ENCODE data around the gene VAT1.
A peak's percentile ranks its signal among the peaks of the same experiment; 100 is the strongest.

VAT1 gene

DNA sequence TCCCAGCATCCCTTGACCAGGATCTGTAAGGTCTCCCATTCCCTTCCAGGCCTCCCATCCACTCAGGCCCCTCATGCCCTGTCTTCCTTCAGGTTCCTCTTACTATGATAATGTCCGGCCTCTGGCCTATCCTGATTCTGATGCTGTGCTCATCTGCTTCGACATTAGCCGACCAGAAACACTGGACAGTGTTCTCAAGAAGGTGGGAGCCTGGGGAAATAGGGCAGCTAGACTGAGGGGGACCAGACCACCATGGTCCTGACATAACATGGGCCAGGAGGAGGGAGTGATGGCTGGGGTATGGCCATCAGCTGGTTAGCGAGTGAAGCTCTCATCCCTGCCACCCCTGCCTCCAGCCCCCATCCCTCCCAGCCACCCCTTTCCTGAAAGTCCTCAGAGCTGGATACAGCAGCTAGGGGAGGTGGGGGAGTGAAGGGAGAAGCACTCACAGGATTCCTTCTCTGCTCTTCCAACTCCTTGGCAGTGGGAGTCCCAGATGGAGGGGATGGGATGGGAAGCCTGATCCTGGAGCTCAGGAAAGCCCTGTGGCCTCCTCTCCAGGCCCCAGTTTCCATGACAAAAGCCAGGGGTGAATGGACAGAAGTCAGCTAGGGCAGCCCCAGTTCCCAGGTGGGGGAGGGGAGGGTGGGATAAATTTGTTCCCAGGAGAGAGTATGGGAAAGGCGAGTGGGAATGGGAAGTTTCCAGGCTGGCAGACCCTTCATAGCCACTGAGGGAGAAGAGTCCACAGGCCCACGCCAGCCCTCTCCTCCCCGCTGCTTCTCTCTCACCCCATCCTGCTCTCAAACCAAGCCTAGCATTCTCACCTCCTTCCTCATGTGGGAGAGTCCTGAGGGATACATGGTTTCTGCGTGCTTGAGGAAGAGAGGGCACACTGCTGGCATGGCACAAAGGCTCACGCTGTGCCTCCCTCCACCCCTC, 5.2 kb upstream of the VAT1 start:
- FAIRE-seq (no peak), DNase-seq (ENCODE audit: low spot score) (no peak)

DNA sequence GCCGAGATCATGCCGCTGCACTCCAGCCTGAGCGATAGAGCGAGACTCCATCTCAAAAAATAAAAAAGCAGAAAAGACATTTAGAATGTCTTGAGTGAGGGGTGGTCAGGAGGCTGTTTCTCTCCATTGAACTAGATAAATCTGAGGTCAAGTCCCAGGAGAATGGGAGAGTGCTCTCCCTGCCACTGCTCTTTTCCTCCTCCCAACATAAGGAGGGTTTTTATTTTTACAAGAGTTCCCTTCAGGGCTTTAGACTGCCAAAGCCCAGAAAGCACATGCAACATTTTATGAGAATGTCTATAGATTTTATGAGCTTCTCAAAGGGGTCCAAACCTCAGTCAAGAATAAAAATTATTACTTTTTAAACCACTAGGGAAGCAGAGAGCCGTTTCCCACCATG, 4.4 kb upstream of the VAT1 start:
- FAIRE-seq, result no peak
- no peak for DNase-seq (ENCODE audit: low spot score)

DNA sequence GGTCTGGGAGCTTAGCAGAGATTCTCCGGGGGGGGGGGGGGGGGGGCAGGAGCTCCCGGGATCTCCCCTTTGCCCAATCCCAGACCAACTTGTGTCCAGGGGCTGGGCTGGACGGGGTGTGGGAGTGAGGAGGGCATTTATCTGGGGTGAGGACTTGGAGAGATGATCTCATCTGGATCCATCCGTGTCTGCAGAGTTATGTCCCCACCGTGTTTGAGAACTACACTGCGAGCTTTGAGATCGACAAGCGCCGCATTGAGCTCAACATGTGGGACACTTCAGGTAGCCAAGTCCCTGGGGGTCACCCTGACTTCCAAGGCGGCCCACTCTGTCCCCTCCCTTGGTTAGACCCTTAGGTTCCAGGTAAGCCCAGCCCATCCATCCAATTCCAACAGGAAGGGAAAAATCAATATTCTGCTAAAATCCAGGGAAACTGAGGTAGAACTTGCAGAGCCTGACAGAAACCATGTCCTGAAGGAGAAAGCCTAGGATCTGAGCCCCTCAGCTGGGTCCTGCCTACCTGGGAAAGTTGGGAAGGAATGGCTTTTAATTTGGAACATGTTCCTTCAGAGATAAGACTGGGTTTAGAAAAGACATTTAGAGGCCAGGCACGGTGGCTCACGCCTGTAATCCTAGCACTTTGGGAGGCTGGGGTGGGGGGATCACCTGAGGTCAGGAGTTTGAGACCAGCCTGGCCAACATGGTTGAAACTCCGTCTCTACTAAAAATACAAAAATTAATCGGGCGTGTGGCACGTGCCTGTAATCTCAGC, 3.8 kb upstream of the VAT1 start:
- no peak for DNase-seq (ENCODE audit: low spot score)
- FAIRE-seq, result no peak

DNA sequence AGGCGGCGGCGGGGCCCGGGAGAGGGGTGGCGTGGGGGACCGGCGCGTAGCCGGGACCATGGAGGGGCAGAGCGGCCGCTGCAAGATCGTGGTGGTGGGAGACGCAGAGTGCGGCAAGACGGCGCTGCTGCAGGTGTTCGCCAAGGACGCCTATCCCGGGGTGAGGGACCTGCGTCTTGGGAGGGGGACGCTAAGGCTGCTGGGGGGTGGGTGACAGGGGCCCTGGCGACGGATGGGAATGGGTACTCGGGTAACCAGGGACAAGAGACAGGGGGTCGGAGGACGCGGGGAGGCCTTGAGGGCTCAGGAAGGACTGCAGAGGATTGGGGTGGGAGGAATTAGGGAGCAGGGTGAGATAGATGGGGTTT, 3.1 kb upstream of the VAT1 start:
- DNase-seq (ENCODE audit: low spot score), result no peak
- FAIRE-seq, result no peak

DNA sequence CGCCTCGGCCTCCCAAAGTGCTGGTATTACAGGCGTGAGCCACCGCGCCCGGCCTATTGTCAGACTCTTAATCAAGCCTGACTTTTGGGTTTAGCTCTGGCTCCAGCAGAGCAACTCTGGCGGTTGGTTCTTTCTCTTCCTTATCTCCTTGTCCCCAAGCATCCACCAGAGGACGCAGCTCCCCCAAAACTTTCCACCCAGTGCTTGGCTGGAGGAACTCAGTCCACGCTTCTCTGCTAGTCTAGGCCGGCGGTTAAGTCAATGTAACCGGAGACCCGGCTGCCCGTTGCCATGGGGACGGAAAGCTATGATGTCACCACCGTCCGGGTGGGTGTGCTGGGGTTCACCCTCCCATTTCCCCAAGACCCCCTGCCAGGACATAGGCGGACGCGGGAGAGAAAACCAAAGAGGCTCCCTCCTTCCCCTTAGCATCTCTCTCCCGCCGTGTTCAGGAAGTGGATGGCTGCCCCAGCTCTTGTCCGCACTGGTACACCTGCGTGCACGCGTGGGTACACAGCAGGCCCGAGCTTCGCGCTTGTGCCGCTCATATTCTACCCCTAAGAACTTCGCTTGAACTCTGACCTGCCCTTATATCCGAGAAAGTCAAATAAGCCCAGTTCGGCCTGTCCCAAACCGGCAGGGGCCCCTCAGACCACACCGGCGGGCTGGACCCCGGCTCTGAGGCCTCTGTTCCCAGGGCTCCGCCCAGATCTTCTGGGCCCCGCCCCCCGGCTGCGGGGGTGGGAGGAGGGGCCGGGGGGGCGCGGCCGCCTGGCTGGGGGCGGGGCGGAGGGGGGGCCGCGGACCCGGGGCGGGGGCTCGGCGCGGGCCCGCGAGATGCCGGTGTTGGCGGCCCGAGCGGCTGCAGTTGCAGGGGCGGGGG, 2.5 kb upstream of the VAT1 start, which contains the start of gene RND2:
RND2 (plus strand) TSS at position 825 of the 883 bp plus-strand sequence. CDS start 117 bp downstream, outside the sequence.
- no peak for FAIRE-seq
- DNase-seq (ENCODE audit: low spot score), result peak; percentile 64

DNA sequence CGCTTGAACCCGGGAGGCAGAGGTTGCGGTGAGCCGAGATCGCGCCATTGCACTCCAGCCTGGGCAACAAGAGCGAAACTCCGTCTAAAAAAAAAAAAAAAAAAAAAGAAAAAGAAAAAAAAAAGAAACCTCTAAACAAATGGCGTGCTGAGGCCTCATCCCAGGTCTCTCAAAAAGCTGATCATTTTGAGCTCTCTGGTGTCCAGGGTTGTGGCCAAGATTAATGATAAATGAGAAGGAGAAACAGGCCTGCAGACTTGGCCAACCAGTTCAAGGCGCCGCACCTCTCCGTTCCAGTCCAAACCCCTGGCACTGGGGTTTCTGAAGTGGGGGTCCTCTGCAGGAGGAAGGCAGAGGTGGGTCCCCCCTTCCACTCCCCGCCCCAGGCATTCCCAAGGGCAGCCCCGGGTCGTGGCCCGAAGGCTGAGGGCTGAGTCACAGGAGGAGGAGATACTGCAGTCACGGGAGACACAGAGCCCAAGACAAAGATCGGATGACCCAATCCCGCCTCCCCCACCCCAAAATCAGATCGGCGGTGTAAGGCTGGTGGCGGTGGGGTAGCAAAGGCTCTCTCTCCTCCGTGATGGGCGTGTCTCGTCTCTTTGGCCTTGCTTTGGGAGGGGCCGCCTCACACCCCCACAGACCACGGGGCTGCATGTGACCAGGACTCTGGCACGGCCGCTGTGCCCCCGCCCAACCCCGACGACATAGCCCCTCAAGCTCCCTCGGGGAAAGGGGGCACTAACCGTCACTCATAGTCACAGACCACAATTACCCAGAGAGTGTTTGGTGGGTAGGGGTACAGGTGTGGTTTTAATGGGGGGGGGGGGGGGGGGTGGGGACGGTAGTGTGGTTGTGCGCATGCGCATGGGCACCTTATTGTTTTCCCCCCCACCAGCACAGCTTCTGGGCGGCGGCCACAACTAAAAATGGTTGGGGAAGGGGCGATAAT, 1.1 kb downstream of the VAT1 start:
- no peak for FAIRE-seq
- DNase-seq (ENCODE audit: low spot score), result peak; percentile 55

DNA sequence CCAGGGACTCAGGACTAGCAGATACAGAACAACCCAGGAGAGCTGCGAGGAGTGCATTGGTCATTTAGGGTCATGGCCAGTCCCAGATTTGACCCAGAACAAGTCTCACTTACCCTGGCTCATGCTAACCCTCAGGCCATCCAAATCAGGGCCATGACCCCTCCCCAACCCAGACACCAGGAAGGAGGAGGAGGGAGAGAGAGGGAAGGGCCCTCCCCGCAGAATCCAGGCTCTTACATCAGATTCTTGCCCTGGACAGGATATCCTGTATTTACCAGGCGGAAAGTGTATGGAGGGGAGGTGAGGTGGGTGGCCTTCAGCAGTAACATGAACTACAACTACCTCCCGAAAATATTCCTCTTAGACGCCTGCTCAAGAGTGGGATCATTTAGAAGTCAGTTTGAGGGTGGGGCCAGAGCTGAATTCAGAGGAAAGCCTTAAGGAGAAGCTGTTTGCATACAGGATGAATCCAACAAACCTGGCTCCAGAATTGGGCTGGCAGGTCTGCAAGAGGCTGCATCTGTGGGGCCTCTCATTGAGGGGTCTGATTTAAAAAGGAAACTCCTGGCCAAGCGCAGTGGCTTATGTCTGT, 2.1 kb downstream of the VAT1 start:
- FAIRE-seq (no peak), DNase-seq (ENCODE audit: low spot score) (no peak)

DNA sequence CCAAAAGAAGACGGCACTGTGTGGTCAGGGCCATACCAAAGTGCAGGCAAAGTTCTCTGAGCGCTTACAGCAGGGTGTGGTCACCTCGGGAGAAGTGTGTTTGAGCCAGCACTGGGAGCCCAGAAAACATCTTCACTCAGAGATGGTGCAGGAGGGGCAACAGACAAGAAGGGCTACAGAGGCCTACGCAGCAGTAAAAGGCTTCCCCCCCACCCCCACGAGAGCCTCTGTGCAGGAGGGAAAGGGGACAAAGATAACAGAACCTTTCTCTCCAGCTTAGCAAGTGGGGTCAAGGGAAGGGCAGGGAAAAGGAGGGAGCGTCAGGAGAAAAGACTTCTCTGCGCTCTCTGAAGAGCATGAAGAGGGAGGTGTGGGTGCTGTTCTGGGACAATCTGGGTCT, 2.8 kb downstream of the VAT1 start:
- no peak for FAIRE-seq
- no peak for DNase-seq (ENCODE audit: low spot score)

DNA sequence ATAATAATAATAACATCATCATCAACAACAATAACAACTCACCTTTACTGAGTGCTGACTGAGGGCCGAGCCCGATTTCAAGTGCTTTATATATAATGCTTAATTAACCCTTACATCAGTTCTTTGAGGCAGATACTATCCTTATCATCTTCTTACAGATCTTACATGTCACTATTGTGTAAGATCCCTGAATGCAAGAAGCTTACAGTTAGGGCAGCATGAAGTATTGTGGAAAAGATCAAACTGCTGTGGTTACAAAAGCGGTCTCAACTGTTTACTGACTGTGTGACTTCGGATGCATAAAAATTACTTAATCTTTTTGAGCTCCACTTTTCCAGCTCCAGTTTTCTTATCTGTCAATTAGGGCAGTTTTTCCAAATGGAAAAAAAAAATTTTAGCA, 3.3 kb downstream of the VAT1 start:
- FAIRE-seq, result no peak

DNA sequence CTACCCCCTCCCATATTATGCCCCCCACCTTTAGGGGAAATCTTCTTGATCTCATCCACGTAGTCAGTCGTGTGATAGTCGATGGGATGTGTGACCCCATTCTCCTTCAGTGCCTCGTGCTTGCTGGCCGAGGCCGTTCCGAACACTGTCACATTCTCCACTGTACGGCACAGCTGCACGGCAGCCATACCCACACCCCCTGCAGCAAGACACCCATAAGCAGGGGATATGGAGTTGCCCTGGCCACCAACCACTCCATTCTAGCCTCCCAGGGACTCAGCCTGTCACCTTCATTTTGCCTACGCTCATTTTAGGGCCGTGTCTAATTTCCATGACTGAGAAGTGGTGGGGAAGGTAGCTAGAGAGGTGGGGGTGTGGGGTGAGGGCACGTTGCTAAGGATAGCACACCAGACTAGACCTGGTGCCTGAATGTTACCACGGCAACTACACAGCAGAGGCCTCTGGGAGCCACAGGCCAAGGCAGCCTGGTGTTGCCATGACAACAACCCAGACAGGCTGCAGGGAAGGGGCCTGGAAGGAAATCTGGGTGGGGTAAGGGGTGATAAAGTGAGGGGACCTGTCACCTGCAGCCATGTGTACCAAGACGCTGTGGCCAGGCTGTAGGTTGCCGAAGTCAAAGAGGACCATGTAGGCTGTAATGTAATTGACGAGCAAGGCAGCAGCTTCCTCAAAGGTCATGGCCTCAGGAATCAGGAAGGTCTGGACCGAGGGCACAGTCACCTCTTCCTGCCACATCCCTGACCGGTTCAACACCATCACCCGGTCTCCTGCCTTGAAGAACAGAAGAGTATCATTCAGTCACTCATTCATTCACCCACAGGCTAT, 4.0 kb downstream of the VAT1 start:
- FAIRE-seq (no peak), DNase-seq (ENCODE audit: low spot score) (no peak)

More for the DNA sequence above, 3.3 kb downstream of the VAT1 start:
- no peak for DNase-seq (ENCODE audit: low spot score)

DNA sequence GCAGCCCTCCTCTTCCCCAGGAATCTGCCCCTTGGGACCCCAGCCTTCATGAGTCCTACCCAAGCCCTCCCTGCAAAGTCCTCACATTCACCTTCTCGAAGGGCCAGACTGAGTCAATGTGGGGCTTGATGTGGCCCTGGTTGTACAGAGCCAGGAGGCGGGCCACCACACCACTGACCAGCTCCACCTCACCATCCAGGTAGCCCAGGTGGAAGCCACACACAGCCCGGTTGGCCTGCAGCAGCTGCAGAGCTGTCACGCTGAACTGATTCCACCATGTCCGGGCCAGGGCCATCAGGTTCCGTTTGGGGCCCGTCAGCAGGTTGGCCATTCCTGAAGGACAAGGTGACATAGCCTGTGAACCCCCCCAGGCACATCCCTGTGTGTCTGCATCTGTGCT, 6.0 kb downstream of the VAT1 start:
- FAIRE-seq (no peak), DNase-seq (ENCODE audit: low spot score) (no peak)

DNA sequence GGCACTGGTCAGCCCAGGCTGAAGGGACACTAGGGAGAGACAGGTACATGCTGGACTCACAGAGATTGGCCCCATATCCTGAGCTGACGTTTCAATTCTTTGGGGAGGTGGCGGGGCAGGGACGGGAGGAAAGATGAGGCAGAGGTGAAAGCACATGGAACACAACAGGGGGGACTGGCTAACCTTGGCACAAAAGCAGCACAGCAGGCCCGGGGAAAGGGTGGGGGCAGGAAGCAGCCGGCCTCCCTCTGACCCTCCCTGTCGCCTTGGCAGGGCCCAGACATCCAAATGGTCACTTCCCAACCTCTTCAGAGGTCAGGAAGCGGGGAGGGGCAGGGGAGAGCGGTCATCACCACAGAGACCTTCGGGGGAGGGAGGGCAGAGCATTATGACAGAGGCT, 6.6 kb downstream of the VAT1 start:
- FAIRE-seq (no peak), DNase-seq (ENCODE audit: low spot score) (no peak)

DNA sequence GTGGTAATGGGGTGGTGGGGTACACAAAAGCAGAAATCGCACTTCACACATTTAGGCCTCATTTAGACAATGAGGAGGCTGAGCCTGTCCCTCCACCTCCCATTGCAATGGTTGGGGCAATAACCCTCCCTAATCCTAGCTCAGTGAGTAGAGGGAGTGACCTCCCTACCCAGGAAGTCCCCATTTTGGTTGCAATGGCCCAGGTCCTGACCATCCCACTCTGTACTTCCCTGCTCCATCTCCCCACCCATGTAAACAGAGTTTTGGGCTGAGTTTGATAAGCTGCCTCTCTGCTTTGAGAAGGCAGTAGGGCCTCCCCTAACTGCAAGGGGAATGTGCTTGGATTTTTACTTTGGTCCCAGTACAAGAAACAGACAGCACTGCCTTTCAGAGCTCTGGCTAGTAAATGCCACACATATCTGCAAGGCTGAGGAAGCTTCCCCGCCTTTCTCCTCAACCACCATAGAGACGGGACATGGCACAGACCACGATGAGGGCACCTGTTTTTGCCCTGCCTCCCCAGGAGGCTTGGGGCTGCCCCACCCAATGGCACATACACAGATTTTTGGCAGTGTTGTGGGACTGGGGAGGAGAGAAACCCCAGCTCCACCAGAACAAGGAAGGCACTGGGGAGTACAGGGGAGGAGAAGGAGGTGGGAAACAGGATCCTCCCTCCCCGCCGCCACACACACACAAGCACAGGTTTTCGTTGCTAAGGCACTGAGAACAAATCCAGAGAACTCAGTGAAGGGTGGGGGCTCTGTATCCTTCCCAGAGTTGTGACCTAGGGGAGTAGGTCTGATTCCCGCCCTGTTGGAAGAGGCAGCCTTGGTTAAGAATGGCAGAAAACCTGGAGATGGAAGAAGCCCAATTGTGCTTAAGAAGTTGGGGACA, 7.3 kb downstream of the VAT1 start:
- DNase-seq (ENCODE audit: low spot score) (no peak), FAIRE-seq (no peak)

DNA sequence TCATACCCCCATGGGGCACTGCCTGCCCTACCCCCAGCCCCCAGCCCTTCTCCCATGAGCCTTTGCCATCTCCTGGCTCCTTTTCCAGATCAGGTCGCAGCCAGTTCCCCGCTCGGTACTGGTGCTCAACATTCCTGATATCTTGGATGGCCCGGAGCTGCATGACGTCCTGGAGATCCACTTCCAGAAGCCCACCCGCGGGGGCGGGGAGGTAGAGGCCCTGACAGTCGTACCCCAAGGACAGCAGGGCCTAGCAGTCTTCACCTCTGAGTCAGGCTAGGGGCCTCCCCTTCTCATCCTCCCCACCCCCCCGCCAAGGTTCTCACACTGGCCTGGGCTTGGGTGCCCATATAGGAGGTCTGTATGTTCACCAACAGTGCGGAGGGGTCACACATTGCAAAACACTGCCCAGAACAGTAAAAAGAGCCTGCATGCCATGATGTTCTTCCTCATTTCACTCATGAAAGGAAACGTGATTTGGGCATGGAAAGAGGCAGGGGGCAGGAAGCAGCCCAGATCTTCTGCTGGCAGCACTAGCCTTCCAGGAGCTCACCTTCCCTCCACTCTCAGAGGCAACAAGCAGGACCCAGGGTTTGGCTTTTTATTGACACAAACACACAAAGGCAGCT, 8.1 kb downstream of the VAT1 start:
- FAIRE-seq, result no peak
- no peak for DNase-seq (ENCODE audit: low spot score)

DNA sequence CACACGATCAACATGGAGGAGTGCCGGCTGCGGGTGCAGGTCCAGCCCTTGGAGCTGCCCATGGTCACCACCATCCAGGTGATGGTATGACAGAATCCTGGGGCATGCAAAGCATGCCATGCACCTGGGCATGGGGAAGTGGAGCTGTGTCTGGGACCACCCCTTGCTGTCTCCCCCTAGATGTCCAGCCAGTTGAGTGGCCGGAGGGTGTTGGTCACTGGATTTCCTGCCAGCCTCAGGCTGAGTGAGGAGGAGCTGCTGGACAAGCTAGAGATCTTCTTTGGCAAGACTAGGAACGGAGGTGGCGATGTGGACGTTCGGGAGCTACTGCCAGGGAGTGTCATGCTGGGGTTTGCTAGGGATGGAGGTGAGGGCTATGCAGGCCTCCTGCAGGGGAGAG, 8.9 kb downstream of the VAT1 start:
- FAIRE-seq (no peak), DNase-seq (ENCODE audit: low spot score) (no peak)

DNA sequence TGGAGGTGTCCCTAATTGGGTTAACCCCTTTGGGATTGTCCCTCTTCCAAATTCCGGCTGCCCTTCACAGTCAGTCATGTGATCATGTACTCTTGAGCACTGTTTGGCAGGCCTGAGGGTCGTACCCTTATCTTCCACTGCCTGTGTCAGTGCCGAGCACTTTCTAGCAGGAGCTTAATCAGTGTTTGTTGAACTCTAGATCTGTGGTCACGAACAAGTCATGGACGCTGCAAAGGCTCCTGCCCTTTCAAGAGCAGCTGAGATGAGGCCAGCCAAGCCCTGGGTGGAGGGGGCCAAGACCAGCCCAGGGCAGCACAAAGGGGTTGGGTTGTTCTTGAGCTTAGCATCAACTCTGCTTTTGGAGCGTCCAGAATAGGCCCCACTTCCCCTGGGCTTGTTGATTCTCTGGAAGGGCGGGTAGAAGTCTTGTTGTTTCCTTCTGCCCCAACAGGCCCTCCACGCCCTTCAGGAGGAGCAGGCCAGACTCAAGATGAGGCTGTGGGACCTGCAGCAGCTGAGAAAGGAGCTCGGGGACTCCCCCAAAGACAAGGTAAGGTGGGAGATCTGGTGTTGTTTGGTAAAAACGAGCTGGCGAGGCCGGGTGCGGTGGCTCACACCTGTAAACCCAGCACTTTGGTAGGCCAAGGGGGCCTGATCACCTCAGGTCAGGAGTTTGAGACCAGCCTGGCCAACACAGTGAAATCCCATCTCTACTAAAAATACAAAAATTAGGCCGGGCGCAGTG, 10.3 kb downstream of the VAT1 start:
- FAIRE-seq, result no peak
- DNase-seq (ENCODE audit: low spot score), result no peak

Data from RCC 7860 (cell line).